ENCODE data around the gene ILDR1.
"Not testable (repeated sequence)": the region's sequence is repeated elsewhere in the genome, so short reads cannot be mapped to it uniquely, and the experiment has no call there.

Gene ILDR1

GRCh38 chr3:122021811-122022401 is at the start of gene ILDR1:
Gene ILDR1, minus strand, starts transcription at chr3:122022247. Its CDS starts 170 bp downstream, at chr3:122022077.
- no peak for DNase-seq

GRCh38 chr3:122067588-122068240 is 45.7 kb upstream of the ILDR1 start:
- no peak for DNase-seq

GRCh38 chr3:122067214-122067550 is 45.1 kb upstream of the ILDR1 start:
- DNase-seq: no peak

DNA sequence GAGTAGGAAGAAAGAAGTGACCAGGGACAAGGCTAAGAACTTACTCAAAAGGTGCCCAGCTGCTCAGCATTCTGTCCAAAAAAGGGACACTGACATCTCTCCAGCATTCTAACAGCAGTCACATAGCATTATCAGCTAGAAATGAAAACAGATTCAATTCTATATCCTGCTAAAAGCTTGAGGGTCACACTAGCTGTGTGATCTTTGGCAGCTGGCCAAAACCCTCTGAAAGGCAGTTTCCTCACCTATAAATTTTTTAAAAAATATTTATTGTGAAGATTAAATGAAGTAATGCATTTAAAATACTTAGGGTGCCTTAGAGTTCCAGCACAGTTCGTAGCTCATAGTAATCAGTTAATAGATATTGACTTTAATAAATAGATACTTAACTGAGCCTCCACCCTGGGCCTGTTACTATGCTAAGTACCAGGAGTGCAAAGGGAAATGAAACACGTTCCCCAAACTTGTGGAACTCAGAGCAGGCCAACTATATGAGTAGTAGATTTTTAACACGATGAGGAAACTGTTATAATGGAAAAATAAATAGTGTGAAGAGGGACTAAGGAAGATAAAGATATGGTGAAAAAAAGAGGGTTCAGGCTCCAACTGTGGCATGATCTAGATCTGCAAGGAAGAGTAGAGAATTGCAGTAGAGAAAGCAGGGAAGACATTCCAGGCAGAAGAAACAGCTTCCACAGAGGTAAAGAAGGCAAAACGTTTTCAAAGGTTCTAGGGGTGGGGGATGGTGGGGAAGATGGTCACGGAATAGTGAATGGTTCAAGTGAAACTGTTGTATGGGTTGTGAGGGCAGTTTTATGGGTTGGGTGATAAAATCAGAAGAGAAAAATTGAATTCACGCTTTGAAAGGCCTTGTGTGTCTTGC is 44.5 kb upstream of the ILDR1 start:
- no peak for DNase-seq

GRCh38 chr3:122064326-122064725 is 42.3 kb upstream of the ILDR1 start:
- DNase-seq: no peak

DNA sequence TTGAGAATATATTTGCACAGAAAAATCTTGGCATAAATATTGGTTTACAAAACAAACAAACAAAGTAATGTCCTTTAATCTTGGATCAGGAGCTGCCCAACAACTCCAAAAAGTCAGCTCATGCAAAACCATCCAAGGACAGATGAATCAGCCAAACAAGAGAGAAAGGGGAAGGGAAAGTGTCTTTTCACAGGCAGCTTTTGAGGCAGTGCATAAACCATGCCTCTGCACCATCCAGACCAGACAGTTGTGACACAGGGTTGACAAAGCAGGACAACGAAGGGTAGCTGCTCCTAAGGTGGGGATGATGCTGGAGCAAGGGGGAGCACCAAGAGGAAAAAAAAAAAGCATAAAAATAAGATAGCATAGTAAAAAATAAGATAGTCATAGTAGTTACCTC is 41.9 kb upstream of the ILDR1 start:
- no peak for DNase-seq

DNA sequence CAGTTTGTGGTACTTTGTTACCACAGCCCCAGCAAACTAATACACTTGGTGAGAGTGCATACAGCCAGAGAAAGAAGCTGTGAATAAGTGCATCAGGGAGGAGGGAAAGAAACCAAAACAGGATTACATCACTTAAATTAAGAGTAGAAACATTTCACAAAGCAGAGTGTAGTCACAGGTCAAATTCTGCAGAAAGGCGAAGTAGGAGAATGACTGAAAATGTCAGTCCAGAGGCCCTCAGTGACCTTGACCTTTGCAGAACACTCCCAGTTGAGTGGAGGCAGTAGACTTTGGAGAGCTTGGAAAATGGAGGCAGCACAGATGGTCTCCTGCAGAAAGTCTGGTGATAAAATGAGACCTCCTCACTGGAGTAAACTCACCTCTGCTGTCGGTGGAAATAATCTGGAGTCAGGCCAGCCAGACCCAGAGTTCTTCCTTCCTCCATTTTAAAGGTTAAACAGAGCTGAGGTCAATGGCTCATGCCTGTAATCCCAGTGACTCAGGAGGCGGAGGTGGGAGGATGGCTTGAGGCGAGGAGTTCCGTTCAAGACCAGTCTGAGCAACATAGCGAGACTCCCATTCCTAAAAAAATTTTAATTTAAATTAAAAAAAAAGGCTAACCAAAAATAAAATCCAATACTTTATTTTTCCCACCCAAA is 38.1 kb upstream of the ILDR1 start:
- no peak for DNase-seq

GRCh38 chr3:122058294-122058693 is 36.2 kb upstream of the ILDR1 start:
- no peak for DNase-seq

DNA sequence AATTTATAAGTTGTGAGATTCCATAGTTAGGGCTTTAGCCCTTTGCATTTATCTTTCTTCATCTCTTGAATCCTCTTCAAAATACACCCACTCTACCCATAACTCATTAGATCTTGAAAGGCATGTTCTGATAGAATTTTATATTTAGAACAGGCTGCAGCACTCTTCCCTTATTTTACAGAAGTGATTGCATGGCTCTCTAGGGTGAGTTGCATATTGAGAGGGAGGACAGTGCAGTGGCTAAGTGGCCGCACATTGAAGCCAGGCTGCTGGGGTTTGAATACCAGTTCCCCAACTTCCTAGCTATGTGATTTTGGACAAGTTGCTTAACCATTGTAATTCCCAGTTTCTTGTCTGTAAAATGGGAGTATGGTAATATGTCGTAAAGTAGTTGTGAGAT is 35.6 kb upstream of the ILDR1 start:
- no peak for DNase-seq

DNA sequence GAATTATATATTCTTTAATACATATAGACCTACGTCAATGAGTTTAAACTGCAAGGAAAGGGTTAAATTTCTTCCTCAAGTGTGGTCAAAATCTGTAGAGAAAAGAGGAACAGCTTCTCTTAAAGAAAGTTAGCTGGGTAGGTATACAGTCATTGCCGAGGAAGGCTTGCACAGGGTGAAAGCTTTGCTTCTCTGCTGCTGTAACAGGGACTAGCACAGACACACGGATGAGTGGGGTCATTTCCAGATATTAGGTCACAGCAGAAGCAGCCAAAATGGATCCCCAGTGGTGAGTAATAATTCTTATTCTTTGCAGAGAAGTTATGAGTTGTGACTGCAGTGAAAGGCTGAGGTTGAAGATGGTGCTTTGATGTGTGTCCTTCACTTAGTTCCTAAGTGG is 33.2 kb upstream of the ILDR1 start, which contains the start of gene CD86:
CD86 (plus strand) TSS at position 148 of the 400 bp plus-strand sequence; CDS start at position 276, 128 bp downstream.
- no peak for DNase-seq

GRCh38 chr3:122052968-122053367 is 30.9 kb upstream of the ILDR1 start:
- no peak for DNase-seq

DNA sequence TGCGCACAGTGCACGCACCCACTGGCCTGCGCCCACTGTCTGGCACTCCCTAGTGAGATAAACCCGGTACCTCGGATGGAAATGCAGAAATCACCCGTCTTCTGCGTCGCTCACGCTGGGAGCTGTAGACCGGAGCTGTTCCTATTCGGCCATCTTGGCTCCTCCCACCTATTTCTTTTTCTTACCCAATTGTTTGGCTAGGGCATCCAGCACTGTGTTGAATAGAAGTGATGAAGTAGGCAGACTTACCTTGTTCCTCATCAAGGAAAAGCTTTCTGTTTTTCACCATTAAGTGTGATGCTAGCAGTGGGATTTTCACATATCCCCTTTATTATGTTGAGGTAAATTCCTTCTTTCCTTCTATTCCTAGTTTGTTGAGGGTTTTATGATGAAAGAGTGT is 25.7 kb upstream of the ILDR1 start:
- not testable (repeated sequence) for DNase-seq

GRCh38 chr3:122047296-122047695 is 25.2 kb upstream of the ILDR1 start:
- DNase-seq: not testable (repeated sequence)

DNA sequence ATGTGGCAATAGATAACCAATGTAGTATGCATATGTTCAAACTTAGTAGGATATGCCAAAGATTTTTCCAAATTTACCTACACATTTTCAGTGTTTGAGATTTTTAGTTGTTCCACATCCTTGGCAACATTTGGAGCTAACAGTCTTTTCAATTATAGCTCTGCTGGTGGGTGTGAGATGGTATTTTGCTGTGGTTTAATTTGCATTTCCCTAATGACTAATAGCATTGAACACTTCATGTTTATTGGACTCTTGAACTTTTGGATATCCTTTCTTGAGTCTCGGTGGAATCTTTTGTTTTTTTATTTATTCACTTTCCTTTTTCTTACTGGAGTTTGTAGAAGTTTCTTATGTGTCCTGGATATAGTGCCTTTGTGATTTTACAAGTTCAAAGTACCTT is 11.0 kb upstream of the ILDR1 start:
- DNase-seq: no peak

DNA sequence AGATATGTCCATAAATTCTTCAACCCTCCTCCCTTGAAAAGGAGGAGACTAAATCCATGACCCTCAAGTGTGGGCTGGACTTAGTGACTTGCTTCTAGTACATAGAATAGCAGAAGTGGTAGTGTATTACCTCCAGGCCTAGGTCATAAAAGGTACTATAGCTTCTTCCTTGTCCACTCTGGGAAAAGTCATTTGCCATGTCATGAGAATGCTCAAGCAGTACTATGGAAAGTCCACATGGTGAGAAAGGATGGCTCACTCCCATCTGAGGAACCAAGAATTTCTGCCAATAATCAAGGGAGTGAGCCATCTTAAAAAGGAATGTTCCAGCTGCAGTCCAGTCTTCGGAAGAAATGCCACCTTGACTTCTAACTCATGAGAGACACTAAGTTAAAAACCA is 10.5 kb upstream of the ILDR1 start:
- DNase-seq: no peak

DNA sequence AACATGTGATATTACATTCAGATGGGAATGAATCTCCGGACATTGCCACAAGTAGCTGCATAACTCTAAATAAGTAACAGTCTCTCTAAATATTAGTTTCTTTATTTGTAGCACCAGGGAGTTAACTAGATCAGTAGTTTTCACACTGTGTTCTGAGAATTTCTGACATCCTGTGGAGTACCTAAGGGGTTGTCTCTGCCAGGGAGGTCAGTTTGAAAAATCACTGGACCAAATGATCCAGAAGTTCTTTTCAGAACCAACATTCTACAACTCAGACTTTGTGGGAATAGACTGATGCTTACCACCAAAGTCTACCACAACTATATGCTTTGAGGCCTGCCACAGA is 9.0 kb upstream of the ILDR1 start:
- DNase-seq: no peak

DNA sequence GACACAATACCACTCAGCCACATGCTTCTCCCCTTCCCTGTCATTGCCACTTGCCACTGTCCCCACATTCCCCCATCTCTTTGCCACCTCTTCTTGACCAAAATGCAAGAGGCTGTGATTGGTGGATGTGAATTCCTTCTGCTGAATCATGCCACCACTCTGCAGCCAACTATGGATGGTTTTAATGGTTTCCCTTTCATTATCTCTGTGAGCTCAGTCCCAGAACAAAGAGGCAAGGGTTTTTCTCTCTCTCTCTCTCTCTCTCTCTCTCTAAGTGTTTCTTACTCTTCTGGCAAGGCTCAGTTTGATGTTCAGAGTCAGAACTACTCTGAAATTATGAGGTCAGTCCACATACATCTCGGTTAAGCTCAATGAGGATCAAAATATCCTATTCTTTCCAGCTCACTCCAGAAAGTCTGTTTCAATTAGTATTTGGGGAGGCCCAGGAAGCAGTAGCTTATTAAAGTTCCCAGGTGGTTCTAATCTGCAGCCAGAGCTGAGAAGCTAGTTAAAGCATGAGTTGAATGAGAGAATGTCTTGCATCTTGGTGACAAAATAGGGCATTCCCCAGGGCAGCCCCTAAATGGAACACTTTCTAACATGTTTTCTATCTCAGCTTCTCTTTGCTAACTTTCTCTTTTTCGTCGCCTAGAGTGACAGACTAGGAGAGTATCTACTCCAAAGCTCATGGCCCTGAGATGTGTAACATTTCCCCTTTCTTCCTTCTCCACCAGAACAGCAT is 8.5 kb upstream of the ILDR1 start:
- DNase-seq: no peak

GRCh38 chr3:122025296-122025695 is 3.2 kb upstream of the ILDR1 start:
- no peak for DNase-seq

DNA sequence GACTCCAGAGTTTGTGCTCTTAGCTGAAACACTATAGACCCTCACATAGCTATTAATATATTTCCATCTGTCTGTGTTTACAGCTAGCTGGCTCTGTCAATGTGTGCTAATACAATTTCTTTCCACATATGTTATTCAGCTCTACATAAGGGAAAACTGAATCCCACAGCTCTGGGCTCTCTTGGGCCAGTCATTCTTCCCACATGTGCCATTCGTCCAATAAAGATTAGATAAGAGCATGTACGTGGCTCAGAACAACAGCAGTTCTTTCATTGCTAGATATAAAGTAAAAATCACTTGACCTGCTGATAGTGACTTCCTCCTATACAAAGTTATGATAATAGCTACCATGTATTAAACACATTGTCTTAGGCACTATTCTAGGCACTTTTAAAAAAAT is 2.8 kb upstream of the ILDR1 start:
- DNase-seq: no peak

- no peak for DNase-seq
Measured at GRCh38 chr3:122023335-122023910, 1.4 kb upstream of the ILDR1 start.

DNA sequence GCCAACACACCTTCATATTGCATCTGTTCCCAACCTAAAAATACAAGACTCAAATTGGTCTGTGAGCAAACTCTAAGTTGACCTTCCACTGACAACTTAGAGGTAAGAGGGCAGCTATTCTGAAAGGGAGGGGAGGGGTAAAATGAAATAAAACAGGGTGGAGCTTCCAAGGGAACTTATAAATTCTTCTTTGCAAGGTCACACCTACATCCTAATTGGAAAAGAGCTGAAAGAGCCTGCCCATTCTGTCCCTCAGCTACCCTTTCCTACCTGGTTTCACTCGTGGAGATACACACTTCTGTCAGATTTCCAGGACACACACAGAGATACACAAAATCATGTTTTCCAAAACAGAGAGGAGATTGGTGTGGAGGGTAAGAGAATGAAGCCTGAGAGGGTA is 1.0 kb downstream of the ILDR1 start:
- DNase-seq: no peak

GRCh38 chr3:122019493-122019892 is 2.6 kb downstream of the ILDR1 start:
- no peak for DNase-seq
